Measurements from ENCODE around the gene PHF2. TPM values are rescaled to one million over a fixed set of nuclear protein-coding genes. Genes with fewer than 3 reads are reported as not detected.
"Not testable (repeated sequence)": the region's sequence is repeated elsewhere in the genome, so short reads cannot be mapped to it uniquely, and the experiment has no call there.

Gene PHF2
- total RNA-seq, 4 donors from 2014 or later = 23.3 to 33.1 (median 28.6) TPM

GRCh38 chr9:93662952-93663572 lies 86.7 kb downstream of the PHF2 start:
- no peak overlapping the region for H3K4me3 ChIP-seq (ENCODE audit: low read depth, poor library complexity, severe bottlenecking)
- intact Hi-C loops (cut with DNase I; ENCODE audit: low total_unique reads) = no loop called here
- WGBS, 2 donors = 88 to 89% methylated on average over 8 to 9 of the region's 9 CpGs
- TF ChIP-seq POLR2A (IDR thresholded peaks at IDR 0.05) = no peak
- no peak for TF ChIP-seq CTCF (IDR thresholded peaks at IDR 0.05)
- DNase-seq (ENCODE audit: low spot score in 2 of 2) = peak in 1 of 2 donors; percentile 74

DNA sequence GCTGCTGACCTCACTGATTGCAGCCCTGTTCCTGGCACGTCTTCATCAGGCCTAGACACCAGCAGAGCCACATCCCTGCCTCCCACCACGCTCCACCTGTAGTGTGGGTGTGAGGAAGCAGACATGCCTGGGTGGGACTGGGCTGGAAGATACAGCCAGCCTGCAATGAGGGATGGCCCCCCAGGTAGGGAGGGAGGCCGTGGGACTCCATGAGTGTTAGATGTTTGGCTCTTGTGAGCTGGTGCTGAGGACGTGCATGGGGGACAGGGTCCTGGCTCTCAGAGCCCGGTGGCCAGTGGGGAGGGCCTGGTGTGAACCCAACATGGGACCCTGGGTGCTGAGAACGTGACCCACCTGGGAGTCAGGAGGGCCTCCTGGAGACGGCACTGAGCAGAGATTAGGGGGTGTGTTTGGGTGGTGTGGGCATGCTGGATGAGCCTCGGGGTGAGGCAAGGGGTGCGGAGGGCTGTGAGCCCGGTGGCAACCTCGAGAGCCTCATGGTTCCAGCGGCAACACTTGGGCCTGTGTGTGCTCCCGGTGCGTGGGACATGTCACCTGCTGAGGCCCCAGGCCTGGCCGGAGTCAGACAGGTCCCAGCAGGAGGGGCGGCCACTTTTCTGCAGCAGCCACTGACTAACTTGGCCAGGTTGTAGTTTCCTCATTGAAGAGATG lies 87.6 kb downstream of the PHF2 start:
- intact Hi-C loops (cut with DNase I; ENCODE audit: low total_unique reads) = no loop called here
- peak in 1 of 2 donors; percentile 83 for DNase-seq (ENCODE audit: low spot score in 2 of 2)
- TF ChIP-seq POLR2A (IDR thresholded peaks at IDR 0.05) (no peak), CTCF (IDR thresholded peaks at IDR 0.05) (no peak)
- H3K4me3 ChIP-seq (ENCODE audit: low read depth, poor library complexity, severe bottlenecking) = no peak overlapping the region
- 89 to 95% methylated on average over 15 of the region's 16 CpGs for WGBS, 2 donors

DNA sequence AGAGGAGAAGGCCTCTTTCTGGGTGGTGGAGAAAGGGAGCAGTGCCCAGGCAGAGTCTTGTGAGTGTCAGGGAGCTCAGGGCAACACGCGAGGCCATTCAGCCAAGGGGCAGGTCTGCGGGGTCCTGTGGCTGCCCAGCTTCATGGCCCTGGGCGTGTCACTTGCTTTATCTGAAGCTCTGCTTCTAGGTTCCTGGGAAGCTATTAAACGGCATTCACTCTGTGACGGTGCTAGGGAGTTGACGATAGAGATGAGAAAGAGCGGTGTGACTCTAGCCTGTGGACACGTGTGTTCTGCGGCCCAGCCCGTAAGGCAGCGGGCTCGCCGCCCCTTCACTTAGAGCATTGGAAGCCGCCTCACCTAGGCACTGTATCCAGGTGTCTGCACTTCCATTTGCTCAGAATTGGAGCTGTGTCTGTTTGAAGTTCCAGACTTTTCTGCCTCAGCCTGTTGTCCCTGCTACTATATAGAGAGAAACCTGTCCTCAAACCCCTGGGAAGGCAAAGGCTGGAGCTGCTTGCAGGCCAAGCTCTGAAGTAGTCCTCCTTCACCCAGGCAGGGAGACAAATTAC lies 88.3 kb downstream of the PHF2 start:
- DNase-seq (ENCODE audit: low spot score in 2 of 2) = no peak
- intact Hi-C loops (cut with DNase I; ENCODE audit: low total_unique reads) = no loop called here
- no peak overlapping the region for H3K4me3 ChIP-seq (ENCODE audit: low read depth, poor library complexity, severe bottlenecking)
- TF ChIP-seq POLR2A (IDR thresholded peaks at IDR 0.05) (no peak), CTCF (IDR thresholded peaks at IDR 0.05) (no peak)
- WGBS, 2 donors = 93 to 97% methylated on average over 15 of the region's 15 CpGs

DNA sequence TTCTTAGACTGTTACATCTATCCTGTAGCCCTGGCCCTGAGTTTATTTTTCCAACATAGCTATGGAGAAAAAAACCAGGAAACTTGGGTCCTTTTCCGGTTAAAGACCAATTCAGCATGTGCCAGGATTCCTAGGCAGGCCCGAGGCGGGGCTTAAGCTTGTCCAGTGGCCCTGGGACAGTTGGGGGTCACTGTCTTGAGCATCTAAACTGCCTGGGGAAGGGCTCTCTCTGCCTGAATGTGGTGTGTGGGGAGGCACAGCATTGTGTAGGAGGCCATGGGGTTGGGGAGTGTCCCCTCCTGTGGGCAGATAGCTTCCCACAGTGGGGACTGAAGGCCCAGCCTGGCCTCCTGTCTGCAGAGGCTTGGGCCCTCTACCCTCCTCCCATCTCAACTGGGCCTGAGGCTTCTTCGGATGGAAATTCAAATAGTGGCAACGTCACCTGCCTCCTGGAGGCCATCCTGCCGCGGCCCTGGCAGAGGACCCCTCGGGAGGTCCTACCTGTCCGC lies 88.8 kb downstream of the PHF2 start:
- TF ChIP-seq CTCF (IDR thresholded peaks at IDR 0.05) (no peak), POLR2A (IDR thresholded peaks at IDR 0.05) (no peak)
- no peak overlapping the region for H3K4me3 ChIP-seq (ENCODE audit: low read depth, poor library complexity, severe bottlenecking)
- DNase-seq (ENCODE audit: low spot score in 2 of 2) = peak in 1 of 2 donors; percentile 66
- intact Hi-C loops (cut with DNase I; ENCODE audit: low total_unique reads) = no loop called here
- 90 to 93% methylated on average over 9 of the region's 9 CpGs for WGBS, 2 donors

DNA sequence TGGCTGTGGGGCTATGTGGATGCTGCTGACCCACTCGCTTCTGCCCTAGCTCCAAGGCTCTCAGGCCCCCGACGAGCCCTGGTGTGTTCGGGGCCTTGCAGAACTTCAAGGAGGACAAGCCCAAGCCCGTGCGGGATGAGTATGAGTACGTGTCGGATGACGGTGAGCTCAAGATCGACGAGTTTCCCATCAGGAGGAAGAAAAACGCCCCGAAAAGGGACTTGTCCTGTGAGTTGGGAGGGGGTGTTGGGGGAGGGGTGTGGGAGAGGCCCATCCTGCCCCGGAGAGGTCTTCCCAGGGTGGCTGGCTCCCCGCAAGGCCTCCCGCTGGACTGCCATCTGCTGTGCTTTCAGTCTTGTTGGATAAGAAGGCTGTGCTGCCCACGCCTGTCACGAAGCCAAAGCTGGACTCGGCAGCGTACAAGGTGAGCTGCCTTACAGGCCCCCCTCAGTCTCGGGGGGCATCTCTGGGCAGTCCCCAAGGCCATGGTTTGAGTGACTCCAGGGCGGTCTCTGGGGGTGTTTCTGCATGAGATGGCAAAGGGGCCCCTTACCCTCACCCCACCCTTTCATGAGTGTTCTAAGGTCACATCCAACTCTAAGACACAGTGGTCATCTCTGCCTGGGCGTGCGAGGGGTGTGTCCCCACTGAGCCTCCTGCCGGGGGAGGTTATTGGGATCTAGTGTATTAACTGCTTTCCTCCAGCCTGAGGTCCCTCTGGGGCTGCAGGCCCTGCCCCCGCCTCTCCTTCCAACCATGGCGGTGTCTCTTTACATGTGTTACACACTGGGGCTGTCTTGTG lies 89.5 kb downstream of the PHF2 start:
- no peak for TF ChIP-seq POLR2A (IDR thresholded peaks at IDR 0.05)
- no peak for TF ChIP-seq CTCF (IDR thresholded peaks at IDR 0.05)
- no peak overlapping the region for H3K4me3 ChIP-seq (ENCODE audit: low read depth, poor library complexity, severe bottlenecking)
- 91 to 92% methylated on average over 27 of the region's 27 CpGs for WGBS, 2 donors
- peak in 1 of 2 donors; percentile 82 for DNase-seq (ENCODE audit: low spot score in 2 of 2)
- intact Hi-C loops (cut with DNase I; ENCODE audit: low total_unique reads) = no loop called here

GRCh38 chr9:93666439-93666784 lies 90.0 kb downstream of the PHF2 start:
- intact Hi-C loops (cut with DNase I; ENCODE audit: low total_unique reads); DNase-seq (ENCODE audit: low spot score in 2 of 2); H3K4me3 ChIP-seq (ENCODE audit: low read depth, poor library complexity, severe bottlenecking): not testable (repeated sequence)
- WGBS, 2 donors = 94 to 95% methylated on average over 6 of the region's 6 CpGs
